ENCODE results near the gene RUNX2.

GRCh38 chr6:45667300-45667699 is 339.2 kb downstream of the RUNX2 start:
- TF ChIP-seq CTCF (IDR thresholded peaks at IDR 0.05; ENCODE audit: low read depth, low read length) (no peak), MAX (IDR thresholded peaks at IDR 0.05; ENCODE audit: low read depth, low read length) (no peak), POLR2A (IDR thresholded peaks at IDR 0.05; ENCODE audit: extremely low read depth, insufficient read length) (no peak)

Measured in NB4 (cell line).